ENCODE measurements around the gene OTX1.

GRCh38 chr2:63099032-63099431 lies 48.4 kb downstream of the OTX1 start:
- no peak for TF ChIP-seq CTCF (IDR thresholded peaks at IDR 0.05)
- TF ChIP-seq POLR2A (IDR thresholded peaks at IDR 0.05), result no peak
